Fibroblast of lung (primary cell): Measurements from ENCODE around the gene CNTNAP5. TPM values are rescaled to one million over a fixed set of nuclear protein-coding genes. Genes with fewer than 3 reads are reported as not detected.

Experiments
- DNase-seq, 2 donors: peaks; one replicate each; pipeline versions ENCODE4 v3.0.0 to v3.0.0-alpha.2; 2010; ENCODE audit warnings: low read depth in 2 of 2
- H2AFZ ChIP-seq: 2 replicates; pipeline ENCODE4 v1.5.1; 2012; ENCODE audit warnings: low read length, control low read depth, inconsistent platforms
- H3K27ac ChIP-seq: 2 replicates; pipeline ENCODE4 v1.5.1; 2011; ENCODE audit warnings: low read length, control low read depth; ENCODE audit not compliant: insufficient read depth
- H3K27me3 ChIP-seq: 2 replicates; pipeline ENCODE4 v1.5.1; 2011; ENCODE audit warnings: mild to moderate bottlenecking, low read length; ENCODE audit not compliant: control insufficient read depth, insufficient read depth
- H3K36me3 ChIP-seq: 2 replicates; pipeline ENCODE4 v1.5.1; 2011; ENCODE audit warnings: low read length; ENCODE audit not compliant: control insufficient read depth, insufficient read depth
- H3K4me1 ChIP-seq: 2 replicates; pipeline ENCODE4 v1.5.1; 2011; ENCODE audit warnings: low read length; ENCODE audit not compliant: control insufficient read depth, insufficient read depth; ENCODE audit errors: extremely low read depth
- H3K4me2 ChIP-seq: 2 replicates; pipeline ENCODE4 v1.5.1; 2011; ENCODE audit warnings: low read length, control low read depth; ENCODE audit not compliant: insufficient read depth; ENCODE audit errors: extremely low read depth
- H3K4me3 ChIP-seq, 4 experiments: fragments of 200-600 bp in 1 of 4; sonication (generic) in 1 of 4; replicated peaks in 1 of 4; 2 replicates each; pipeline ENCODE4 v1.5.1; 2011 to 2016; ENCODE audit warnings: low read length in 4 of 4, low read depth in 3 of 4, mild to moderate bottlenecking in 3 of 4, control low read depth in 2 of 4, inconsistent platforms in 1 of 4, mixed read lengths in 1 of 4; ENCODE audit not compliant: insufficient read depth in 1 of 4; ENCODE audit errors: control extremely low read depth in 1 of 4
- H3K79me2 ChIP-seq: 2 replicates; pipeline ENCODE4 v1.5.1; 2012; ENCODE audit warnings: mild to moderate bottlenecking, low read length, inconsistent platforms; ENCODE audit not compliant: control insufficient read depth, insufficient read depth
- H3K9ac ChIP-seq: 2 replicates; pipeline ENCODE4 v1.5.1; 2011; ENCODE audit warnings: mild to moderate bottlenecking, low read length, control low read depth; ENCODE audit not compliant: insufficient read depth
- H3K9me3 ChIP-seq: 2 replicates; pipeline ENCODE4 v1.5.1; 2012; ENCODE audit warnings: low read depth, low read length; ENCODE audit not compliant: control insufficient read depth, insufficient read depth
- H4K20me1 ChIP-seq: 2 replicates; pipeline ENCODE4 v1.5.1; 2011; ENCODE audit warnings: low read length; ENCODE audit not compliant: control insufficient read depth, insufficient read depth; ENCODE audit errors: extremely low read depth
- EZH2 ChIP-seq: IDR thresholded peaks from 2 replicates; pipeline ENCODE4 v1.5.1; 2012; ENCODE audit warnings: low read length, control low read depth, mild to moderate bottlenecking; ENCODE audit errors: missing control alignments
- polyA plus RNA-seq, 2 donors: library from polyadenylated mRNA; depleted of rRNA in 1 of 2; stranded (reverse) in 1 of 2; unstranded in 1 of 2; fragments of >200 nt; gene quantifications; 2 replicates each; pipeline ENCODE4 v1.2.1, GENCODE V29; 2011 to 2012; ENCODE audit warnings: missing spikeins in 1 of 2
- total RNA-seq: library from RNA; depleted of rRNA; stranded (reverse); fragments of >200 nt; gene quantifications from 2 replicates; pipeline ENCODE4 v1.2.1, GENCODE V29; 2014
- TF ChIP-seq, protein P1 (sequence below), 2 donors: IDR thresholded peaks in 1 of 2; conservative IDR thresholded peaks in 1 of 2; 1 replicate in 1 of 2; 2 replicates in 1 of 2; pipeline ENCODE4 v1.5.1; 2011 to 2012; ENCODE audit warnings: low read length in 2 of 2, control low read depth in 1 of 2, inconsistent platforms in 1 of 2, low read depth in 1 of 2, mild to moderate bottlenecking in 1 of 2

CNTNAP5 gene
- total and polyA plus RNA-seq, 2 donors (not counting 1 experiment from before 2014, with no cell fraction given) = not detected

DNA sequence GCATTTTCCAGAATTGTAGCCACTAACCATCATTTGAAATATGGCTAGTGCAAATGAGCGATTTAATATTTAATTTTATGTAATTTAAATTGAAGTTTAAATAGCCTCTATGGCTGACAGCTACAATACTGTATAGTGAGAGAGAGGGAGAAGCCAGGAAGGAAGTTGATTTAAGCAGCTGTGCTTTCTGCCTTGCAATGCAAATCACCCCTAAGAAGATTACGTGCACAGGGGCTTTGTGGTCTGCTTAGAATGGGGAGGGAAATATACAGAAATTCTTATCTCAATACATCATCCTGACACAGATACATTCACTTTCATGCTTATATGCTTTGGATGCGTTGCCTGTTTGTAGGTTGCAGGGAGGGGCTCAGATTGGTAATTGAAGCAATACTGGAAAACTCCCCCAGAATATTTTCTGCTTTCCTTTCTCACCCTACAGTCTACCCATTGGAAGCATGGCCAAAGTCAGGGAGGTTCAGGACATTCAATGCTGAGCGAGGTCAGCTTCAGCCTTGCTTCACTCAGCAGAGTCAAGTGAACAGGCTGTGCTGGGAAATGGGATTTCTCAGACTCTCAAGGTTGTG, 674.0 kb downstream of the CNTNAP5 start:
- DNase-seq = no peak
- H3K27ac ChIP-seq = no peak overlapping the region
- no peak for TF ChIP-seq EZH2
- TF ChIP-seq, protein P1, sequence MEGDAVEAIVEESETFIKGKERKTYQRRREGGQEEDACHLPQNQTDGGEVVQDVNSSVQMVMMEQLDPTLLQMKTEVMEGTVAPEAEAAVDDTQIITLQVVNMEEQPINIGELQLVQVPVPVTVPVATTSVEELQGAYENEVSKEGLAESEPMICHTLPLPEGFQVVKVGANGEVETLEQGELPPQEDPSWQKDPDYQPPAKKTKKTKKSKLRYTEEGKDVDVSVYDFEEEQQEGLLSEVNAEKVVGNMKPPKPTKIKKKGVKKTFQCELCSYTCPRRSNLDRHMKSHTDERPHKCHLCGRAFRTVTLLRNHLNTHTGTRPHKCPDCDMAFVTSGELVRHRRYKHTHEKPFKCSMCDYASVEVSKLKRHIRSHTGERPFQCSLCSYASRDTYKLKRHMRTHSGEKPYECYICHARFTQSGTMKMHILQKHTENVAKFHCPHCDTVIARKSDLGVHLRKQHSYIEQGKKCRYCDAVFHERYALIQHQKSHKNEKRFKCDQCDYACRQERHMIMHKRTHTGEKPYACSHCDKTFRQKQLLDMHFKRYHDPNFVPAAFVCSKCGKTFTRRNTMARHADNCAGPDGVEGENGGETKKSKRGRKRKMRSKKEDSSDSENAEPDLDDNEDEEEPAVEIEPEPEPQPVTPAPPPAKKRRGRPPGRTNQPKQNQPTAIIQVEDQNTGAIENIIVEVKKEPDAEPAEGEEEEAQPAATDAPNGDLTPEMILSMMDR (conservative IDR thresholded peaks at IDR 0.05 in 1 of 2, IDR thresholded peaks at IDR 0.05 in 1 of 2; ENCODE audit: low read depth in 1 of 2, low read length in 2 of 2) = no peak
- H3K9ac ChIP-seq = no peak overlapping the region
- H4K20me1 ChIP-seq = no peaks in the 10 kb centered on the region
- no peaks in the 10 kb centered on the region for H3K27me3 ChIP-seq
- H3K9me3 ChIP-seq = no peaks in the 10 kb centered on the region
- no peaks in the 10 kb centered on the region for H3K79me2 ChIP-seq
- no peak overlapping the region for H3K4me2 ChIP-seq
- no peak overlapping the region for H2AFZ ChIP-seq
- H3K4me3 ChIP-seq = no peak overlapping the region
- H3K4me1 ChIP-seq = no peaks in the 10 kb centered on the region
- H3K36me3 ChIP-seq = no peaks in the 10 kb centered on the region

DNA sequence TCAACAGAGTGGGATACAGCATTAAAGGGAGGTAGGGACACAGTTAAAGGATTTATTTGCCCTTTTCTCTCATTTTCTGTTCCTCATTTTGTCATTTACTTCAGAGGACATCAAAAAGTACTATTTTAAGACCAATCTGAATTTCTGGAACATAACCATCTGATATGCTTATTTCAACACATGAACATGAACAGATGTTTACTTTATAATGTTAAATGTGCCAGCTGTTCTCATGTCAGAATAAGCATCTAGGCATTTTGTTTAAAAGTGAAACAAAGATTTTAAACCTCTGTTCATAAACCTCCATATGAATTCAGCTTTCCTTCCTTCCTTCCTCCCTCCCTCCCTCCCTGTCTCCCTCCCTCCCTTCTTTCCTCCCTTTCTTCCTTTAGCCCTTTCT, 677.7 kb downstream of the CNTNAP5 start:
- H3K9ac ChIP-seq = no peak overlapping the region
- H3K27ac ChIP-seq = no peak overlapping the region
- H2AFZ ChIP-seq = no peak overlapping the region
- H3K27me3 ChIP-seq = no peaks in the 10 kb centered on the region
- H3K79me2 ChIP-seq = no peaks in the 10 kb centered on the region
- no peak overlapping the region for H3K4me3 ChIP-seq
- H3K36me3 ChIP-seq = no peaks in the 10 kb centered on the region
- H3K4me2 ChIP-seq = no peak overlapping the region
- no peaks in the 10 kb centered on the region for H4K20me1 ChIP-seq
- H3K4me1 ChIP-seq = no peaks in the 10 kb centered on the region
- DNase-seq = peak in 1 of 2 donors; percentile 21
- no peaks in the 10 kb centered on the region for H3K9me3 ChIP-seq
- TF ChIP-seq EZH2 = no peak
- TF ChIP-seq, protein P1 (conservative IDR thresholded peaks at IDR 0.05 in 1 of 2, IDR thresholded peaks at IDR 0.05 in 1 of 2; ENCODE audit: low read depth in 1 of 2, low read length in 2 of 2) = no peak

DNA sequence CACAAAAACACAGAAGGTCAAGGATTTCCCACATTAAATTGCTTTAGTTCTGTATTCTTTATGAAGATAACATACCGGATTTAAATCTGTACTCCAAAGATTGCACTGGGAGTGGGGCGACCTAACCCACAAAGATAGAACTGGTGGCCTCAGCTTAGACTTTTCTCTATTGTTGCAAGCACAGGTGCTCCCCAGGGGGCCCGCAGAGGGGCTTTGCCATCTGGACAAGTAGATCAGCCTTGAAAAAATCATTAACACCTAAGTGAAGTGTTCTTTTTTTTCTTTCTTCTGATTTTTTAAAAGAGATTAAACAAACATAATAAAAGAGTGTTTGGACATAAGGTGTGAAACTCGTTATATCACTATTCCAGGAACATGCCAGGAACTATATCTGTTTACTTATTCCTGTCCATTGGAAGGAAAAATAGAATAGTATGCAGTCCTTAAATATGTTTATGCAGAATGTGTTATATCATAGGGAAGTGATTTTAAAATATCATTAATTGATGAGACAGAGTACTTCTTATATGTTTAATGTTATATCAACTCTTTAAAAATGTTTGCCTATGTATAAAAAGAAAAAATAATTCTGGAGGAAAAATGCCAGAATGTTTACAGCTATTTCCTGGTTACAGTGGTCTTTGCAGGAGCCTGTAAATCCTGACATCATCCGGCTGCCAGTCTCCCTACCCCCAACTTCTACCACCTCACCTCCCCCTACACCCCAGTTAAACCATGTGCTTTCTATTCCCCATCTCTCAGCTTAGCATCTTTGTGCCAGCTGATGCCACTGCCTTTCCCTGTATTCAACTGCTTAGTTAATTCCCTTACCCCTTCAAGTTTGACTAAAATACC, 679.2 kb downstream of the CNTNAP5 start:
- no peak overlapping the region for H3K4me3 ChIP-seq
- DNase-seq = no peak

More for the DNA sequence above, 679.2 kb downstream of the CNTNAP5 start:
- no peaks in the 10 kb centered on the region for H3K27me3 ChIP-seq
- no peaks in the 10 kb centered on the region for H3K4me1 ChIP-seq
- no peak overlapping the region for H3K27ac ChIP-seq
- no peaks in the 10 kb centered on the region for H3K36me3 ChIP-seq
- H3K9me3 ChIP-seq = no peaks in the 10 kb centered on the region
- H4K20me1 ChIP-seq = no peaks in the 10 kb centered on the region
- no peak overlapping the region for H3K4me2 ChIP-seq
- H2AFZ ChIP-seq = no peak overlapping the region
- H3K9ac ChIP-seq = no peak overlapping the region
- no peak for TF ChIP-seq EZH2
- TF ChIP-seq, protein P1 (conservative IDR thresholded peaks at IDR 0.05 in 1 of 2, IDR thresholded peaks at IDR 0.05 in 1 of 2; ENCODE audit: low read depth in 1 of 2, low read length in 2 of 2) = no peak
- no peaks in the 10 kb centered on the region for H3K79me2 ChIP-seq
